SK-N-SH treated with all-trans-retinoic acid at 6 μM for 48 hours (cell line): ENCODE results near the gene SNX21.

ENCODE experiments used
- CSDC2 ChIP-seq: fragments of 250-450 bp; sonication (Bioruptor Pico); IDR thresholded peaks from 2 replicates; pipeline ENCODE4 v1.5.0; 2020; ENCODE audit warnings: mild to moderate bottlenecking, moderate library complexity
- ESRRG ChIP-seq: fragments of 250-450 bp; sonication (Bioruptor Pico); IDR thresholded peaks from 2 replicates; pipeline ENCODE4 v1.6.1; 2021; ENCODE audit warnings: mild to moderate bottlenecking
- GLIS3 ChIP-seq: fragments of 250-450 bp; sonication (Bioruptor Pico); IDR thresholded peaks from 2 replicates; pipeline ENCODE4 v1.5.0; 2020; ENCODE audit warnings: mild to moderate bottlenecking, moderate library complexity
- PPARA ChIP-seq: fragments of 250-450 bp; sonication (Bioruptor Pico); IDR thresholded peaks from 2 replicates; pipeline ENCODE4 v1.5.0; 2020; ENCODE audit warnings: mild to moderate bottlenecking, borderline replicate concordance
- RARB ChIP-seq: fragments of 250-450 bp; sonication (Bioruptor Pico); IDR thresholded peaks from 2 replicates; pipeline ENCODE4 v1.8.0; 2021; ENCODE audit warnings: mild to moderate bottlenecking, moderate library complexity
- SNAI2 ChIP-seq: fragments of 250-450 bp; sonication (Bioruptor Pico); IDR thresholded peaks from 2 replicates; pipeline ENCODE4 v1.5.0; 2020; ENCODE audit warnings: mild to moderate bottlenecking, moderate library complexity
- TOX ChIP-seq: fragments of 250-450 bp; sonication (Bioruptor Pico); IDR thresholded peaks from 2 replicates; pipeline ENCODE4 v1.8.0; 2021; ENCODE audit warnings: mild to moderate bottlenecking, moderate library complexity, borderline replicate concordance
- ZC3H10 ChIP-seq: fragments of 250-450 bp; sonication (Bioruptor Pico); IDR thresholded peaks from 2 replicates; pipeline ENCODE4 v1.5.1; 2021; ENCODE audit warnings: mild to moderate bottlenecking, moderate library complexity
- ZFP3 ChIP-seq: fragments of 250-450 bp; sonication (Bioruptor Pico); IDR thresholded peaks from 2 replicates; pipeline ENCODE4 v1.5.0; 2020; ENCODE audit warnings: mild to moderate bottlenecking, moderate library complexity
- ZNF70 ChIP-seq: fragments of 450-650 bp; formaldehyde crosslinking; IDR thresholded peaks from 2 replicates; pipeline ENCODE4 v1.5.0; 2020; ENCODE audit warnings: mild to moderate bottlenecking, moderate library complexity
- ZNF8 ChIP-seq: fragments of 450-650 bp; formaldehyde crosslinking; IDR thresholded peaks from 2 replicates; pipeline ENCODE4 v1.5.0; 2020; ENCODE audit warnings: mild to moderate bottlenecking, moderate library complexity
- TF ChIP-seq, protein P1 (sequence below): fragments of 250-450 bp; sonication (Bioruptor Pico); IDR thresholded peaks from 2 replicates; pipeline ENCODE4 v1.8.0; 2021; ENCODE audit warnings: low read depth, mild to moderate bottlenecking, moderate library complexity, borderline replicate concordance
- TF ChIP-seq, protein P2 (sequence below): fragments of 250-450 bp; sonication (Bioruptor Pico); IDR thresholded peaks from 2 replicates; pipeline ENCODE4 v1.5.1; 2020; ENCODE audit warnings: low read depth, mild to moderate bottlenecking, moderate library complexity
- TF ChIP-seq, protein P3 (sequence below): fragments of 250-450 bp; sonication (Bioruptor Pico); IDR thresholded peaks from 2 replicates; pipeline ENCODE4 v1.8.0; 2020; ENCODE audit warnings: mild to moderate bottlenecking, moderate library complexity, borderline replicate concordance

DNA sequence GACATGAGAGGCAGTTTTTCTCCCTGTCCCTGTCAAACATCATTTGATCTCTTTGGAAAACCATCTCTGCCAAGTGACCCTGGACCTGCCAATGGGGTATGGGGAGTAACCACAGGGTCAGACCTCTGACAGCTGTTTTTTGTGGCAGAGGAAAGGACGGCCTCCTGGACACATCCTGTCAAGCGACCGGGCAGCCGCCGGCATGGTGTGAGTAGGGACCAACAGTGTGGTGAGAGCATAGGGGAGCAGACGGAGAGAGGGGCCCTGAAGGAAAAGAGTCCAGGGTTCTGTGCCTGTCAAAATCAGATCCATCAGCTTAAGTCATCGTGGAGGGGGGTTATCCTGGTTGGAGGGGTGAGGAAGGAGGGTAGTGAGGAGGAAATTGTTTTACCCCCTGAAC lies 31.7 kb upstream of the SNX21 start:
- TF ChIP-seq SNAI2 (CRISPR knock-in tag): no peak
- TF ChIP-seq ESRRG (CRISPR knock-in tag): no peak
- no peak for TF ChIP-seq ZFP3
- no peak for TF ChIP-seq PPARA (CRISPR knock-in tag)
- TF ChIP-seq GLIS3 (CRISPR knock-in tag): no peak
- TF ChIP-seq, protein P1, sequence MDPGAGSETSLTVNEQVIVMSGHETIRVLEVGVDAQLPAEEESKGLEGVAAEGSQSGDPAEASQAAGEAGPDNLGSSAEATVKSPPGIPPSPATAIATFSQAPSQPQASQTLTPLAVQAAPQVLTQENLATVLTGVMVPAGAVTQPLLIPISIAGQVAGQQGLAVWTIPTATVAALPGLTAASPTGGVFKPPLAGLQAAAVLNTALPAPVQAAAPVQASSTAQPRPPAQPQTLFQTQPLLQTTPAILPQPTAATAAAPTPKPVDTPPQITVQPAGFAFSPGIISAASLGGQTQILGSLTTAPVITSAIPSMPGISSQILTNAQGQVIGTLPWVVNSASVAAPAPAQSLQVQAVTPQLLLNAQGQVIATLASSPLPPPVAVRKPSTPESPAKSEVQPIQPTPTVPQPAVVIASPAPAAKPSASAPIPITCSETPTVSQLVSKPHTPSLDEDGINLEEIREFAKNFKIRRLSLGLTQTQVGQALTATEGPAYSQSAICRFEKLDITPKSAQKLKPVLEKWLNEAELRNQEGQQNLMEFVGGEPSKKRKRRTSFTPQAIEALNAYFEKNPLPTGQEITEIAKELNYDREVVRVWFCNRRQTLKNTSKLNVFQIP (CRISPR knock-in tag): no peak
- TF ChIP-seq TOX (CRISPR knock-in tag): no peak
- no peak for TF ChIP-seq ZNF8 (CRISPR knock-in tag)
- no peak for TF ChIP-seq CSDC2 (CRISPR knock-in tag)
- TF ChIP-seq, protein P2, sequence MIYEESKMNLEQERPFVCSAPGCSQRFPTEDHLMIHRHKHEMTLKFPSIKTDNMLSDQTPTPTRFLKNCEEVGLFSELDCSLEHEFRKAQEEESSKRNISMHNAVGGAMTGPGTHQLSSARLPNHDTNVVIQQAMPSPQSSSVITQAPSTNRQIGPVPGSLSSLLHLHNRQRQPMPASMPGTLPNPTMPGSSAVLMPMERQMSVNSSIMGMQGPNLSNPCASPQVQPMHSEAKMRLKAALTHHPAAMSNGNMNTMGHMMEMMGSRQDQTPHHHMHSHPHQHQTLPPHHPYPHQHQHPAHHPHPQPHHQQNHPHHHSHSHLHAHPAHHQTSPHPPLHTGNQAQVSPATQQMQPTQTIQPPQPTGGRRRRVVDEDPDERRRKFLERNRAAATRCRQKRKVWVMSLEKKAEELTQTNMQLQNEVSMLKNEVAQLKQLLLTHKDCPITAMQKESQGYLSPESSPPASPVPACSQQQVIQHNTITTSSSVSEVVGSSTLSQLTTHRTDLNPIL (CRISPR knock-in tag): no peak
- no peak for TF ChIP-seq ZC3H10
- no peak for TF ChIP-seq RARB (CRISPR knock-in tag)
- no peak for TF ChIP-seq ZNF70 (CRISPR knock-in tag)
- TF ChIP-seq, protein P3, sequence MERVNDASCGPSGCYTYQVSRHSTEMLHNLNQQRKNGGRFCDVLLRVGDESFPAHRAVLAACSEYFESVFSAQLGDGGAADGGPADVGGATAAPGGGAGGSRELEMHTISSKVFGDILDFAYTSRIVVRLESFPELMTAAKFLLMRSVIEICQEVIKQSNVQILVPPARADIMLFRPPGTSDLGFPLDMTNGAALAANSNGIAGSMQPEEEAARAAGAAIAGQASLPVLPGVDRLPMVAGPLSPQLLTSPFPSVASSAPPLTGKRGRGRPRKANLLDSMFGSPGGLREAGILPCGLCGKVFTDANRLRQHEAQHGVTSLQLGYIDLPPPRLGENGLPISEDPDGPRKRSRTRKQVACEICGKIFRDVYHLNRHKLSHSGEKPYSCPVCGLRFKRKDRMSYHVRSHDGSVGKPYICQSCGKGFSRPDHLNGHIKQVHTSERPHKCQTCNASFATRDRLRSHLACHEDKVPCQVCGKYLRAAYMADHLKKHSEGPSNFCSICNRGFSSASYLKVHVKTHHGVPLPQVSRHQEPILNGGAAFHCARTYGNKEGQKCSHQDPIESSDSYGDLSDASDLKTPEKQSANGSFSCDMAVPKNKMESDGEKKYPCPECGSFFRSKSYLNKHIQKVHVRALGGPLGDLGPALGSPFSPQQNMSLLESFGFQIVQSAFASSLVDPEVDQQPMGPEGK (CRISPR knock-in tag): no peak
